Adrenal gland (tissue), 12 donors: ENCODE measurements around the gene RABAC1. TPM values are rescaled to one million over a fixed set of nuclear protein-coding genes. Genes with fewer than 3 reads are reported as not detected.

Experiments used
- DNase-seq, 7 donors: peaks; one replicate each; pipeline ENCODE4 v3.0.0-alpha.2; 2019 to 2020
- H3K27ac ChIP-seq, 5 donors: fragments of 200-600 bp; sonication (generic) in 4 of 5; 1 replicate in 3 of 5; 2 replicates in 2 of 5; pipeline versions ENCODE4 v1.5.1 to v1.8.0; 2016 to 2020; ENCODE audit warnings: mild to moderate bottlenecking in 1 of 5
- H3K27me3 ChIP-seq: fragments of 200-600 bp; 2 replicates; pipeline ENCODE4 v1.8.0; 2021
- H3K36me3 ChIP-seq, 2 donors: fragments of 200-600 bp; replicated peaks in 1 of 2; 1 replicate in 1 of 2; 2 replicates in 1 of 2; pipeline versions ENCODE4 v1.5.1 to v1.8.0; 2018 to 2022
- H3K4me1 ChIP-seq, 2 donors: fragments of 200-600 bp; replicated peaks in 1 of 2; 1 replicate in 1 of 2; 2 replicates in 1 of 2; pipeline versions ENCODE4 v1.5.1 to v1.8.0; 2018 to 2021
- H3K4me3 ChIP-seq, 4 donors: fragments of 200-600 bp; sonication (generic) in 3 of 4; one replicate each; pipeline ENCODE4 v1.5.1; 2016 to 2018
- H3K9me3 ChIP-seq, 3 donors: fragments of 200-600 bp; sonication (generic) in 1 of 3; replicated peaks in 1 of 3; 1 replicate in 2 of 3; 2 replicates in 1 of 3; pipeline versions ENCODE4 v1.5.1 to v1.8.0; 2016 to 2021
- CTCF ChIP-seq, 6 experiments: fragments of 450-650 bp in 4 of 6; fragments of 200-600 bp in 2 of 6; sonication (generic) in 1 of 6; IDR thresholded peaks; 1 replicate in 5 of 6; 2 replicates in 1 of 6; pipeline versions ENCODE4 v1.5.1 to v1.8.0; 2016 to 2021; ENCODE audit warnings: antibody characterized with exemption in 6 of 6, mild to moderate bottlenecking in 2 of 6, moderate library complexity in 1 of 6
- POLR2A ChIP-seq, 2 donors: fragments of 450-650 bp; IDR thresholded peaks; one replicate each; pipeline ENCODE4 v1.6.1; 2017; ENCODE audit warnings: antibody characterized with exemption in 2 of 2, mild to moderate bottlenecking in 2 of 2, moderate library complexity in 1 of 2
- WGBS, 4 donors: extraction: QIAGEN DNeasy Blood & Tissue Kit in 2 of 4; methylation state at CpG; one replicate each; pipeline versions ENCODE4 v1.1.5 to v1.1.7; 2013 to 2017; 5-methylcytosine and 5-hydroxymethylcytosine counted together
- intact Hi-C, 2 donors: fragments of 100-400 bp; cut with DNase I; formaldehyde crosslinking; loops; one replicate each; pipeline versions ENCODE4 v1.14.1 to v1.15.0; 2022 to 2023
- polyA plus RNA-seq, 3 donors: library from polyadenylated mRNA; stranded (reverse); fragments of 200-250 nt in 2 of 3; fragments of 350-450 nt in 1 of 3; fragmentation: Illumina TruSeq in 1 of 3; extraction: RNeasy Lipid Tissue Mini Kit (QIAGEN cat#74804) in 1 of 3; gene quantifications; one replicate each; pipeline ENCODE4 v1.2.3, GENCODE V29; 2013 to 2014
- total RNA-seq, 9 donors: library from RNA; depleted of rRNA in 4 of 9; stranded (reverse); fragments of >200 nt in 4 of 9; fragments of 120-200 nt in 1 of 9; fragmentation: NEBNext Ultra II Directional in 1 of 9; extraction: Animal tissue kit (Norgen Biotek cat#: 25700) in 1 of 9; gene quantifications; one replicate each; pipeline versions ENCODE4 v1.1.0 to v1.2.4, GENCODE V29; 2013 to 2023
- donor health status: healthy with polysubstance abuse.
- donor health status: Bipolar disorder and iron deficiency.
- donor health status: DM: yes; HTN: yes; CAD: no.
- donor health status: DM: no; HTN: no; CAD: no.
- donor health status: DM: no; HTN: no; CAD: no.
- donor health status: DM: yes; HTN: yes; CAD: no.

The RABAC1 gene
- total and polyA plus RNA-seq, 12 donors: 17.9 to 397 (median 178) TPM

GRCh38 chr19:41909706-41910105 lies 49.4 kb downstream of the RABAC1 start:
- H3K4me1 ChIP-seq: no peaks in the 10 kb centered on the region
- H3K9me3 ChIP-seq: no peaks in the 10 kb centered on the region
- no peak overlapping the region for H3K4me3 ChIP-seq
- 41 to 57% (median 52%) methylated on average over 9 to 13 of the region's 13 CpGs for WGBS, 4 donors
- no peak overlapping the region for H3K27ac ChIP-seq
- no peak for TF ChIP-seq POLR2A (IDR thresholded peaks at IDR 0.05)
- no peak for TF ChIP-seq CTCF (IDR thresholded peaks at IDR 0.05)
- no peaks in the 10 kb centered on the region for H3K27me3 ChIP-seq
- intact Hi-C loops: no loop called here
- no peak for DNase-seq
- H3K36me3 ChIP-seq: peaks cover 0 to 22% of the 10 kb centered on the region in 2 donors

GRCh38 chr19:41908724-41909464 lies 50.2 kb downstream of the RABAC1 start:
- 56 to 73% (median 72%) methylated on average over 10 to 11 of the region's 11 CpGs for WGBS, 4 donors
- Histone ChIP-seq H3K4me1 (no peaks in the 10 kb centered on the region), H3K27ac (no peak overlapping the region), H3K27me3 (no peaks in the 10 kb centered on the region), H3K4me3 (no peak overlapping the region), H3K9me3 (no peaks in the 10 kb centered on the region), H3K36me3 (peaks cover 0 to 31% of the 10 kb centered on the region in 2 donors)
- TF ChIP-seq CTCF (IDR thresholded peaks at IDR 0.05) (no peak), POLR2A (IDR thresholded peaks at IDR 0.05) (no peak)
- DNase-seq: no peak
- intact Hi-C loops: no loop called here

GRCh38 chr19:41907994-41908615 lies 51.0 kb downstream of the RABAC1 start:
- intact Hi-C loops: no loop called here
- Histone ChIP-seq H3K27me3 (no peaks in the 10 kb centered on the region), H3K4me1 (no peaks in the 10 kb centered on the region), H3K36me3 (peaks cover 0 to 38% of the 10 kb centered on the region in 2 donors), H3K27ac (no peak overlapping the region), H3K4me3 (no peak overlapping the region), H3K9me3 (no peaks in the 10 kb centered on the region)
- WGBS, 4 donors: 81 to 87% (median 83%) methylated on average over 18 to 25 of the region's 25 CpGs
- DNase-seq: no peak
- no peak for TF ChIP-seq CTCF (IDR thresholded peaks at IDR 0.05)
- no peak for TF ChIP-seq POLR2A (IDR thresholded peaks at IDR 0.05)

GRCh38 chr19:41906916-41907680 lies 52.0 kb downstream of the RABAC1 start:
- 82 to 90% (median 83%) methylated on average over 20 to 21 of the region's 21 CpGs for WGBS, 4 donors
- Histone ChIP-seq H3K36me3 (peaks cover 0 to 48% of the 10 kb centered on the region in 2 donors), H3K4me1 (no peaks in the 10 kb centered on the region), H3K9me3 (no peaks in the 10 kb centered on the region), H3K4me3 (no peak overlapping the region), H3K27me3 (no peaks in the 10 kb centered on the region), H3K27ac (no peak overlapping the region)
- TF ChIP-seq POLR2A (IDR thresholded peaks at IDR 0.05) (no peak), CTCF (IDR thresholded peaks at IDR 0.05) (no peak)
- intact Hi-C loops: no loop called here
- DNase-seq: no peak
